Activated CD4-positive, alpha-beta T cell treated with anti-CD3 and anti-CD28 coated beads for 36 hours (primary cell): ENCODE results near the gene IGDCC3. TPM values are rescaled to one million over a fixed set of nuclear protein-coding genes. Genes with fewer than 3 reads are reported as not detected.

Experiments
- ATAC-seq: fragments of 200-7000 bp; cut with Tn5 transposase; one replicate; pipeline ENCODE4 v1.10.0; 2021; ENCODE audit warnings: mild to moderate bottlenecking, moderate library complexity
- CTCF ChIA-PET: fragments of 350-600 bp; sonication (Branson Sonifier 250); formaldehyde crosslinking; loops from one replicate; lab custom pipeline; 2021; ENCODE audit warnings: antibody characterized with exemption; lab: Charles Lee
- POLR2A ChIA-PET: fragments of 350-600 bp; sonication (Branson Sonifier 250); formaldehyde crosslinking; loops from one replicate; lab custom pipeline; 2021; ENCODE audit warnings: antibody characterized with exemption, inconsistent platforms; lab: Charles Lee
- DNase-seq: peaks from one replicate; pipeline ENCODE4 v3.0.0-alpha.2; 2020
- H3K27ac Mint-ChIP-seq: one replicate; pipeline ENCODE4 v1.8.0; 2021; ENCODE audit warnings: mixed read lengths
- H3K27me3 Mint-ChIP-seq: one replicate; pipeline ENCODE4 v1.8.0; 2021; ENCODE audit warnings: mixed read lengths
- H3K36me3 Mint-ChIP-seq: one replicate; pipeline ENCODE4 v1.8.0; 2021; ENCODE audit warnings: low read depth, mixed read lengths
- H3K4me1 Mint-ChIP-seq: one replicate; pipeline ENCODE4 v1.8.0; 2021; ENCODE audit warnings: mixed read lengths
- H3K4me3 Mint-ChIP-seq: one replicate; pipeline ENCODE4 v1.8.0; 2021; ENCODE audit warnings: mild to moderate bottlenecking, moderate library complexity, mixed read lengths
- H3K9me3 Mint-ChIP-seq: one replicate; pipeline ENCODE4 v1.8.0; 2021; ENCODE audit warnings: low read depth, mixed read lengths
- intact Hi-C, 2 experiments: fragments of 100-400 bp; cut with DNase I in 1 of 2; cut with micrococcal nuclease in 1 of 2; formaldehyde crosslinking; loops; one replicate each; pipeline versions ENCODE4 v1.14.2 to v1.15.1; 2022 to 2024; cut with DNase I, micrococcal nuclease
- total RNA-seq, 2 experiments: library from RNA; stranded (reverse); gene quantifications; one replicate each; pipeline ENCODE4 v1.2.3, GENCODE V29; 2021

Gene IGDCC3
- total RNA-seq = not detected

- Mint-ChIP-seq H3K36me3 (no peaks in the 10 kb centered on the region), H3K4me1 (peaks cover 10% of the 10 kb centered on the region), H3K9me3 (no peaks in the 10 kb centered on the region), H3K27ac (no peak within 1 kb of the TSS), H3K27me3 (peaks cover 55% of the 10 kb centered on the region), H3K4me3 (peak within 1 kb of the TSS; percentile 62)
- ATAC-seq (no peak), DNase-seq (no peak)
- intact Hi-C loops = no loop called here
- POLR2A ChIA-PET = no interaction called here
- CTCF ChIA-PET = interaction anchor here (0.8 to 1.7 kb wide), 3 partner anchors 32 to 323 kb away, joined by 3 to 7 read pairs (median 3); no protein-coding TSS in a partner anchor
Measured at GRCh38 chr15:65377976-65378366, at the start of gene IGDCC3. Gene IGDCC3 (minus strand): TSS chr15:65378002. CDS start chr15:65377788, 214 bp downstream.

GRCh38 chr15:65426216-65426853, 48.5 kb upstream of the IGDCC3 start:
- Mint-ChIP-seq H3K36me3 (no peaks in the 10 kb centered on the region), H3K27me3 (peaks cover 38% of the 10 kb centered on the region), H3K4me1 (peaks cover 10% of the 10 kb centered on the region), H3K9me3 (no peaks in the 10 kb centered on the region), H3K27ac (no peak overlapping the region), H3K4me3 (no peak overlapping the region)
- intact Hi-C loops = no loop called here
- DNase-seq (no peak), ATAC-seq (no peak)
- ChIA-PET CTCF (interaction anchor here (1.0 kb wide), 1 partner anchor 13 kb away, joined by 4 read pairs; no protein-coding TSS in a partner anchor), POLR2A (no interaction called here)

GRCh38 chr15:65424683-65425082, 46.9 kb upstream of the IGDCC3 start:
- ATAC-seq (no peak), DNase-seq (no peak)
- ChIA-PET CTCF (no interaction called here), POLR2A (no interaction called here)
- no peak overlapping the region for H3K4me3 Mint-ChIP-seq
- H3K9me3 Mint-ChIP-seq = no peaks in the 10 kb centered on the region
- peaks cover 10% of the 10 kb centered on the region for H3K4me1 Mint-ChIP-seq
- intact Hi-C loops = no loop called here
- no peaks in the 10 kb centered on the region for H3K36me3 Mint-ChIP-seq
- H3K27me3 Mint-ChIP-seq = peaks cover 49% of the 10 kb centered on the region
- H3K27ac Mint-ChIP-seq = no peak overlapping the region

GRCh38 chr15:65423976-65424679, 46.3 kb upstream of the IGDCC3 start:
- no peaks in the 10 kb centered on the region for H3K9me3 Mint-ChIP-seq
- ChIA-PET POLR2A (no interaction called here), CTCF (no interaction called here)
- H3K27me3 Mint-ChIP-seq = peaks cover 53% of the 10 kb centered on the region
- intact Hi-C loops = no loop called here
- DNase-seq (no peak), ATAC-seq (peak; percentile 51)
- no peak overlapping the region for H3K4me3 Mint-ChIP-seq
- H3K36me3 Mint-ChIP-seq = no peaks in the 10 kb centered on the region
- H3K27ac Mint-ChIP-seq = no peak overlapping the region
- peaks cover 10% of the 10 kb centered on the region for H3K4me1 Mint-ChIP-seq

- ChIA-PET POLR2A (no interaction called here), CTCF (no interaction called here)
- Mint-ChIP-seq H3K27ac (no peak overlapping the region), H3K36me3 (no peaks in the 10 kb centered on the region), H3K4me3 (peak overlapping the region; percentile 59), H3K27me3 (peaks cover 56% of the 10 kb centered on the region), H3K4me1 (peaks cover 10% of the 10 kb centered on the region), H3K9me3 (no peaks in the 10 kb centered on the region)
- ATAC-seq (no peak), DNase-seq (no peak)
- intact Hi-C loops = no loop called here
Measured at GRCh38 chr15:65423150-65423975, 45.6 kb upstream of the IGDCC3 start.

- Mint-ChIP-seq H3K4me3 (peak overlapping the region; percentile 57), H3K27me3 (peaks cover 68% of the 10 kb centered on the region), H3K27ac (no peak overlapping the region), H3K36me3 (no peaks in the 10 kb centered on the region), H3K4me1 (peaks cover 10% of the 10 kb centered on the region), H3K9me3 (no peaks in the 10 kb centered on the region)
- ATAC-seq (peak; percentile 28), DNase-seq (peak; percentile 33)
- intact Hi-C loops = no loop called here
- ChIA-PET POLR2A (no interaction called here), CTCF (interaction anchor here (0.6 to 1.2 kb wide), 7 partner anchors 12 to 244 kb away, joined by 3 to 5 read pairs (median 3); no protein-coding TSS in a partner anchor)
Measured at GRCh38 chr15:65421360-65422215, 43.8 kb upstream of the IGDCC3 start.

GRCh38 chr15:65420975-65421359, 43.2 kb upstream of the IGDCC3 start:
- H3K27ac Mint-ChIP-seq = no peak overlapping the region
- ChIA-PET CTCF (interaction anchor here (0.6 to 1.2 kb wide), 5 partner anchors 16 to 243 kb away, joined by 3 to 5 read pairs (median 3); no protein-coding TSS in a partner anchor), POLR2A (no interaction called here)

GRCh38 chr15:65418596-65418995, 40.8 kb upstream of the IGDCC3 start:
- intact Hi-C loops = no loop called here
- DNase-seq = no peak
- Mint-ChIP-seq H3K27ac (no peak overlapping the region), H3K36me3 (no peaks in the 10 kb centered on the region), H3K4me1 (peaks cover 10% of the 10 kb centered on the region), H3K27me3 (peaks cover 47% of the 10 kb centered on the region), H3K9me3 (no peaks in the 10 kb centered on the region), H3K4me3 (no peak overlapping the region)
- CTCF ChIA-PET = interaction anchor here (1.2 kb wide), 1 partner anchor 18 kb away, joined by 3 read pairs; no protein-coding TSS in a partner anchor
- POLR2A ChIA-PET = interaction anchor here (1.2 kb wide), 1 partner anchor 16 kb away, joined by 3 read pairs; no protein-coding TSS in a partner anchor
- ATAC-seq = no peak

More at GRCh38 chr15:65420975-65421359, 43.2 kb upstream of the IGDCC3 start:
- Mint-ChIP-seq H3K4me1 (peaks cover 10% of the 10 kb centered on the region), H3K27me3 (peaks cover 64% of the 10 kb centered on the region), H3K36me3 (no peaks in the 10 kb centered on the region), H3K4me3 (no peak overlapping the region), H3K9me3 (no peaks in the 10 kb centered on the region)
- ATAC-seq = no peak
- DNase-seq = no peak
- intact Hi-C loops = no loop called here

GRCh38 chr15:65416845-65417416, 39.1 kb upstream of the IGDCC3 start:
- ChIA-PET POLR2A (no interaction called here), CTCF (interaction anchor here (0.6 to 0.8 kb wide), 2 partner anchors 904 to 1149 kb away, joined by 3 read pairs; no protein-coding TSS in a partner anchor)
- DNase-seq (no peak), ATAC-seq (no peak)
- Mint-ChIP-seq H3K4me3 (no peak overlapping the region), H3K36me3 (no peaks in the 10 kb centered on the region), H3K27ac (no peak overlapping the region), H3K9me3 (no peaks in the 10 kb centered on the region), H3K4me1 (peaks cover 2% of the 10 kb centered on the region), H3K27me3 (peaks cover 36% of the 10 kb centered on the region)
- intact Hi-C loops = no loop called here

- POLR2A ChIA-PET = interaction anchor here (0.7 kb wide), 1 partner anchor 530 kb away, joined by 3 read pairs; no protein-coding TSS in a partner anchor
- H3K4me3 Mint-ChIP-seq = no peak overlapping the region
- CTCF ChIA-PET = interaction anchor here (0.6 kb wide), 1 partner anchor 30 kb away, joined by 3 read pairs; no protein-coding TSS in a partner anchor
- intact Hi-C loops = no loop called here
- H3K36me3 Mint-ChIP-seq = no peaks in the 10 kb centered on the region
- no peak overlapping the region for H3K27ac Mint-ChIP-seq
- H3K27me3 Mint-ChIP-seq = peaks cover 29% of the 10 kb centered on the region
- DNase-seq (no peak), ATAC-seq (no peak)
- H3K4me1 Mint-ChIP-seq = no peaks in the 10 kb centered on the region
- H3K9me3 Mint-ChIP-seq = no peaks in the 10 kb centered on the region
Measured at GRCh38 chr15:65414841-65415621, 37.2 kb upstream of the IGDCC3 start.
